NCI-H146 (cell line): ENCODE measurements around the gene COL5A1.

Experiments used
- DNase-seq: peaks from one replicate; lab custom pipeline; 2025; lab: John Stamatoyannopoulos, UW

COL5A1 gene

DNA sequence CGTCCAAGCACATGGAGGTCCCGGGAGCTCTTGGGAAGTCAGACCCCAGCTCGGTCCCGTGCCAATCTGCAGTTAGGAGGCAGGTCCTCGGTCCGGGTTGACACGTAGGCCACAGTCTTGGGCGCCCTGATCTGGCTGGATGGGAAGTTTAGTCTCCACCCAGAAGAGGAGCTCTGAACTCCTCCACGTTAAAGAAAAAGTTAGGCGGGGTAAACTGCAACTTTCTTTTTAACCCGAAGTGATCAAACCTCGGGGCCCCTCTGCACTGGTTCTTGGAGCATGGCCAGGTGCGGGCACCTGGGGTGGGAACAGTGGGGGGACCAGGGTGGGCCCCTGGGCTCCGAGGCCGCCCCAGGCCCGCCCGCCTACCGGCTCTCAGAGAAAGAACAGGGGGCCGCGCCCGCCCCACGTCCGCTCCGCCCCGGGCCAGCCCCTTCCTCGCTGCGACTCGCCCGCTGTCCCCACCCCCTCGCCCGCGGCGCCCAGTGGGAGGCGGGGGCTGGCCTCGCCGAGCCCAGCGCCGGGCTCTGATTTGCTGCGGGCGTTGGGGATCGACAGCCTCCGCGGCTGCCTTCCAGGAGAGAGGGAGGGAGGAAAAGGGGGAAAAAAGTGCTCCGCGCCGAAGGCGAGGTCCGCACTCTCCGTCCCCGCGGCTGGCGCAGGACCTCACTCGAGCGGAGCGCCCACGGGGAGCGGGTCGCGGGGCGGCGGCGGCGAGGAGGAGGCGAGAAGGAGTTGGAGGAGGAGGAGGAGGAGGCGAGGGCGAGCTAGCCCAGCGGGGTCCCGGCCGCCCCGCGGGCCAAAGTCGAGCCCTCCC is at the start of gene COL5A1:
Gene COL5A1, plus strand, starts transcription at position 631 of the 817 bp plus-strand sequence. CDS start 385 bp downstream, outside the sequence.
- DNase-seq = peak; percentile 5

DNA sequence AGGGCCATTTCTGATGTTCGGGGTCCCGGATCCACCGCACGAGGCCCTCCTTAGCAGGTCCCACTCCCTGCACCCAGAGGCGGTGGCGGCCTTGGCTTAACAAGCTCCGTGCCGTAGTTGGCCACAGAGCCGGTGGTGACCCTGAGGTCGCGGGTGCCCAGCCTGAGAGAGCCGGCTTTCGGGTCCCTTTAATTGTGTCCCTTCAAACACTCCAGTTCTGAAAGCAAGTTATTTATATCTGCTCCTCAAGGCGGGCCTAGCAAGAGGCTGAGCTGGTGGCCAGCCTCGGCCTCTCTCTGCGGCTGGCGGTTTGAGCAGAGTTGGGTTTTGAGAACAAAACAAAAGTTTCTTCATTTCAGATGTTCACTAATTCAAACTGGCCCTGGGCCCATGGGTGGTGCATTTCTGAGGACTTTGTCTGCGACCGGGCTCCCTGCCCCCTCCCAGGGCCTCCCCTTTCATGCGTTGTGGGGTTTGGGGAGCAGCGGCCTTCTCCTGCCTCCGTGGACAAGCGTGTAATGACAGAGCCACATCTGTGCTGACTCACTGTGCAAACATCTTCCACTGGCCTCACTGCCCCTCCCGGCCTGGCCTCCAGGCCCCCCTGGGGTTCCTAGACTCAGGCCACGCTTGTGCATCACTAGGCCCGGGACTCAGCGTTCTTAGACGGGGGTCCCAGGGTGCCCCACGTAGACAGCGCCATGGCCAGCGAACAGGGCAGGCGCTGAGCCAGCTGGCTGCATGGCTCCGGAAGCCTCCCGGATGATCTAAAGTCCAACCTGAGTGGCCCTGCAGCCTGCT is 49.4 kb upstream of the COL5A1 start:
- DNase-seq = no peak

DNA sequence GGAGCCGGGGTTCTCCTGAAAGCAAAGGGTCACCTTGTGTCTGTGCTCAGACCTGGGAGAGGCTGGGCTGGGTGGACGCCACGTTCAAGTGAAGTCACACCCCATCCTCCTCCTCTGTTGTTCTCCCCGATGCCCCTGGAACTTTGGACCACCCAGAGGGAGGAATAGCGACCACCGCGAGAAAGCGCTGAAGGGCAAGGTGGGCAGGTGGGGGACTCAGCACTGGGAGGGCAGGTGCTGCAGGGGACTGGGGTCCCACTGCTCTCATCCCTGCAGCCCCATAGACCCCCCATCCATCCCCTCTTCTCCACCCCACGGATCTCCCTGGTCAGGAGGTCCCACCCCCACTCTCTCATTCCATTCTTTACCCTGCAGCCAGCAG is 48.8 kb upstream of the COL5A1 start:
- DNase-seq = no peak

DNA sequence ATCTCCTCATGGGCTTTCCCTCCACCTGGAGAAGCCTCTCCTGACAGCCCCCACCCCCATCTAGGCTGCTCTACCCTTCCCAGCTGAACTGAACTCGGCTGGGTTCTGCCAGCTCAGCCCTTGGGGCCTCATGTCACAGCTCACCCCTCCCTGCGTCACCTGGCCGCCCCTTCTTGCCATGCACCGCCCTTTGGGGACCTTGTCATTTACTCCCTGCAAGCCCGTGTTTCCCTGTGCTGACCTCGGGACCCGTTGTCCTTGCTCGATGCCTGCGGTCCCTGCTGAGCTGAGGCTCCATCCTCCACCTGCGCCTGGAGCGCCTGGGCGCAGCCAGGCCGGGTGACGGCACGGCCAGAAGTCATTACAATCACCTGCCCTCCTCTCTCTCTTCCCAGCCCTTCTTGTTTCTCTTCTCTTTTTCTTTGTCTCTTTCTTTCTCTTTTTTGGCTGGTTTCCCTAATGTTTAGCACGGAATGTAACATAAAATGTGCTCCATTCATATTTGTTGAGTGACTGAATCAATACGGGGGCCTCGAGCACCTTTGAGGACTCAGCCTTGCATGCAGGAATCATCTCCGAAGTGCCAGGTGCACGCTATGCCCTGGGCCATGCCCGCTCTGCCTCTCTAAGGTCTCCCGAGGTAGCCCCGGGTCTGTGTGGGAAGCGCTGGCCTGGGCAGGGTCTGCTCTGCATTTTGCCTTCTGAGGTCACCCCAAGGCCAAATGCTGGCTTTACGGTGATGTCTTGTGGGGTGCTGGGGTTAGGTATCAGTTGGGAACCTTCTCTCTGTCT is 48.1 kb upstream of the COL5A1 start:
- DNase-seq = no peak

DNA sequence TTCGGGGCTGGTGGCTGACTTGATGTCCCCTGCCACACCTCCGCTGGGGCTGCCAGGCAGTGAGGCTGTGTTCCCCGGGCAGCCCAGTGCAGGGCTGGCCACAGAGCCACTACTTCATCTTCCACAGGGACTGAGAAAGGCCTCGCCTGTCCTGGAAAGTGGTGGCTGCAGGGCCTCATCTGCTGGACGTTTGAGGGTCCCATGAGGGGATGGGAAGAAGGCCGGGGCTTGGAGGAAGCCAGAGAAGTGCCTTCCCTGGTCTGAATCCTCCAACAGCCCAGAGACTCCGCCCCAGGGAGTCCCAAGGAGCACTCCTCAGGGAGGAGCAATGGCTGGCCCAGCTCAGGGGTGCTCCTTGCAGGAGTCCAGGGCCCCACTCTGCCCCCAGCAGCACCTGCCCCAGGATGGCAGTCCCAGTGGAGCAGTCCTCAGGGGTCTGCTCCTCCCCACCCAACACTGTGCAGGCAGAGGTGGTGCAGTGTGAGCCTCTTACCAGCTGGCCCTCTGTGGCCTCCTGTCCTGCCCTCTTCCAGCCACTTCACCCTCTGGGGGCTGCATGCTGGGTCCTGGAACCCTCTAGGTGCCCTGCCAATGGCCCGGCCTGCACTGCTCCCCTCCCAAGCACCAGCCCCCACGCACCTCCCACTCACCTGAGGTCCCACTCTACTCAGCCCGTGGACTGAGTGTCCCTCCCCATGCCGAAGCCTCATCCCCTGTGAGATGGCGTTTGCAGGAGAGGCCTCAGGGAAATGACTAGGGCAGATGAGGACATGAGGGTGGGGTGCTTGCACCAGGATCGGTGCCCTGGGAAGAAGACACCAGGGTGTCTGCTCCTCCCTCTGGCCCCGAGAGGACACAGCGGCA is 47.3 kb upstream of the COL5A1 start:
- DNase-seq = no peak

DNA sequence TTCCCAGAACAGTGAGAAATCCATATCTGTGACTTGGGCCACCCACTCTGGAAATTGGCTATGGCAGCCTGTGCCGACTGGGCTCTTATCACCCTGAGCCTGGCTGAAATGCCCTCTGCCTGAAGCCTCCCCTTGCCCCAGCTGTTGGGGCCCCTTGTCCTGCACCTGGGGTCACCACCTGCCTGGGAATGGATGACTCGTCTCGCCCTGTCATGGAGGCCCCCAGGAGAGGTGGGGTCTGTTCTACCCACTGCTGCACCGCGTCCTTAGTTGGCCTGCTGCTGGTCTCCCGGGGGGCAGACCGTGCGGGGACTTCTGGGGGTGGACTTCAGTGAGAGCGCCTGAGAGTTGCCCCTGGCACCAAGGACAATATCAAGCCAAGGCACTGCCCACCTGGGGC is 46.6 kb upstream of the COL5A1 start:
- no peak for DNase-seq

DNA sequence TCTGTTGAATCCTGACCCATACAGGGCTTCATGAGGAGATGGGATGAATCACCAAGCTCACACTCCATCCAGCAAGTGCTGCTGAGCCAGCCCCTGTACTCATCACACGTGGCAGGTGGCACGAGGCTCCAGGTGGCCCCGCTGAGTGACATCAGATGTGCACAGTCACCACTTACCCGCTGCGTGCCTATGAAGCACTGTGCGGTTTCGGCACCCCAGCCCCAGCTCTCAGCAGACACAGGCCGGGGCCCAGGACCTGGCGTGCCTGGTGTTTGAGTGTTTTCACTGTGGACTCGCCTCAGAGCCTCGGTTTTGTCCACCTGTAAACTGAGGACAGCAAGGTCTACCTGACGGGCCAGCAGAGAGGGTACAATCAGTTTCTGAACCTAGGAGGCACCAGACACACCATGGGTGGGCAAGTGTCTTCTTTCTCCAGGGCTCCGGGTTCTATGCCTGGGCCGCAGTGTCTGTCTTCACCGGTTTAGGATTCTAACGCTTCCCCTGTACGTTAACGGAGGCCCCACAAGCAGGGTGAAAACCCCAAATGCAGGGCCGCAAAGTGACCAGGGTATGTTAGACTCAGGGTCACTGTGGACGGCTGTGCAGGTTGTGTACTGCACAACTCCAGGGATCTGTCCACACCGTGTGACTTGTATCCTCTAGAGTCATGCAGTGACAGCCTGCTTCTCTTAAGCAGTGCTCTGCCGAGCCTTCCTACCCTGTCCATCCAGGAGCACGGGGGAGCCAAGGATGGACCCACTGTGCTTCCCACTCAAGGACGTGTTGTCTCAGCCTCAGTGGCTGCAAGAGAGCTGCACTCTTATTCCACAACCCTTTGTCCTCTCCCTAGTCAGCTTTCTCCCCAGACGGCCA is 44.3 kb upstream of the COL5A1 start:
- no peak for DNase-seq

DNA sequence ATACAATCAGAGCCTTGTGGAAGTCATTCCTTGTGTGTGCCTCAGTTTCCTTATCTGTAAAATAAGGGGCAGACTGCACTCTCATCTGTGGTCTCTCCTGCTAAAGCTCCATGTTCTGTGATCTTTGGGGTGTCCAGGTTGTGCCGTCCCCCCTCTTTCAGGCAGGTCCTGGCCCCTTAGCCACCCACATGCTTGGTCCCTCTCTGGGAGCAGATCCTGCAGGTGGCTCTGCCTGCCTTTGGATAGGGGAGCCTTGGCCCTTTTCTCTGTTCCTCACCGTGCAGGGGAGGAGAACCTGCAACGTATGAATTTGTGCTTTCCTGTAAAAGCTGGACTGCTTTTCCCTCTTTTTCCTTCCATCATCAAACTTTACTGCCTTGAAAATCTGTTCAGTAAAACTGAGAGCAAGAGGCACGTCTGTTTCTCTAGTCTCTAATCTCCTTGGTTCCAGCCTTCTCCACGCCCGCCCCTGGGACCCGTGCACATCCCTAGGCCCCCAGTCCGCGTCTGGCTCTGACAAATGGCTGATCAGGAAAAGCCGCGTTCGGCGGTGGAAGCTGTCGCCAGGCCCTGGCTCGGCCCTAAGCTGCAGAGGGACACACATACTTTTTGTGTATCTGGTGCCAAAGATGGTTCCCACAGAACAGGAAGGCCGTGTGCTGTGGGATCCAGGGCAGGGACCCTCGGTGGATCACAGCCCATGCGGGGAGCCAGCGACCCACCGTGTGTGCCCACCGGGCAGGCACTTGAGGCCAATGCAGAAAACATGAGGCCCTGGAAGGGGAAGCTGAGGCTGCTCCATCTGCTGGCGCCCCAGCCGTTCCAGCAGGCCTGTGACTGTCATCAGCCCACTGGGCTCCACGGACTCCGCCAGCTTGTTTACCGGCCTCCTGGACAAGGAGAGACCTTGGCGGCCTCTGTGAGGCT is 43.4 kb upstream of the COL5A1 start:
- no peak for DNase-seq

DNA sequence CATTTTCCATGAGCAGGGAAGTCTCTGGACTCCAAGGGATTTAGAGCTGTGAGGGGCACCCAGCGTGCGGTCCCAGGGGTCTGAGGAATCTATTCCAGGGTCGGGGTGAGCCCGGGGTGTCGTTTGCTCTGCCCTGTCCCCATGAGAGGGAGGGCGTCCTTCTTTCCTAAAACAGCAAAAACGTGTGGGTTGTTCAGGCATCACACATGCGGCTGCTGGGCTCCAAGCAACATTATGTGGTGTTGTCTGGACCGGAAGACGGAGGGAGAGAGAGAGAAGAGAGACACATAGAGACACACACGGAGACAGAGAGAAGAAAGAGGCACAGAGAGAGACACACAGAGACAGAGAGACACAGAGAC is 42.7 kb upstream of the COL5A1 start:
- DNase-seq = no peak

DNA sequence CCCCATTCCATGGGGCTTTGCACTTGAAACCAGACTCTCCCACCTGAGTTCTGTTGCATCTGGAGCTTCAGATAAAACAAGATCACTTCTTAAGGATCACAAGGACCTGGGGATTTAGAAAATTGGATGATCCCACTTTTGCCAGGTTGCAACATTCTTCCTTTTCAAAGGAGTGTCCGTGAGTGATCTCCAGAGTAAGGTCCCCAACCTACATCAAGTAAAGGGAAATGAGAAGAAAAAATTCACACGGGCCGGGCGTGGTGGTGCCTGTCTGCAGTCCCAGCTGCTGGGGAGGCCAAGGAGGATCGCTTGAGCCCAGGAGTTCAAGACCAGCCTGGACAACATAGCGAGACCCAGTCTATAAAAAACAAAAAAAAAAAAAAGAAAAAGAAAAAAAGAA is 41.2 kb upstream of the COL5A1 start:
- DNase-seq = no peak

DNA sequence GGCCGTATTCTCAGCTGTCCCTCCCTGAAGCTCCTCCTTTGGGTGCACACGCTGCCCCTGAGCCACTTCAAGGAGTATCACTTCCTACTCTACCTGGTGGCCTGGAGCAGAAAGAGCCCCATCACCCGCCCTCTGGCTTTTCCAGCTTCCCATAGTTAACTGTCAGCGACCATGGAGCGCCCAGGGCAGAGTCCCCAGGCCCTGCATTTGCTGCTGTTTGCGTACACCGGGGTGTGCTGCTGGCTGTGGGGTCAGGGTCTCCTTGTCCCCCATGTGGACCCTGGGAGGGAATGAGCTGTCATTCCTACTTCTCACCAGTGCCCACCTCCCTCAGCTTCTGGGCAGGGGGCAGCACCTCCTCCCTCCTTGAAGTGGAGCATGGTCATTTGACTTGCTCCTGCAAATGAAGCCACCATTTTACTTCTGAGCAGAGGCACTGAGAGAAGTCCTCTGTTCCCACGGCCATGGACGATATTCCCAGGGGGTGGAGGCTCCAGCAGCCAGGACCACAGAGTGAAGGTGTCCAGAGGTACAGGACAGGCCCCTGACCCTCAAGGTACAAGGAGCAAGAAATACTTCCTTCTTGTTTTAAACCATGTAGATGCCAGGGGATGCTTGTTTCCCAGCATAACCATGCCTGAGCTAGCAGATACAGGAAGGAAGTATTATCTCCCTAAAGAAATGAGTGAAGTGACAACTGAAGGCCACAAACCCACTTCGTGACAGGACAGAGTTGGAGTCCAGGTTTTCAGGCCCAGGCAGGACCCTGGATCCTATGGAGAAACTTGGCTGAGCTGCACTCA is 40.6 kb upstream of the COL5A1 start:
- no peak for DNase-seq

DNA sequence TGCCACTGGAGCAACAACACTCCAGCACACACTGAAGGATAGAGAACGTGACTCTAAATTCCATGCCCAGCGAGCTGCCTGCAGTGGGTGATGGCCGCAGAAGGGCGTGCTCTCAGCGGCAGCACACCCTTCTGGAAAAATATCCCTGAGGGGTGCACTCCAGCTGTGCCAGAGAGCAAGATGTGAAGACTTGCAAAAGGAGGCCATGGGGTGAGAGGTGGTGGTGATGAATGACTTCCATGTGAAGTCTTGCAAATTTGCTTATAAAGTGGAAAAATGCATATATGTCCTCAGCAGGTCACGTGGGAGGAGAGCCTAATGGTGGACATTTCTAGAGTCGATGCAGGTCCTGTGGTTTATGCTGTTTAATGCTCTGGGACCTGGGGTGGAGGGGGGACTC is 39.8 kb upstream of the COL5A1 start:
- no peak for DNase-seq

DNA sequence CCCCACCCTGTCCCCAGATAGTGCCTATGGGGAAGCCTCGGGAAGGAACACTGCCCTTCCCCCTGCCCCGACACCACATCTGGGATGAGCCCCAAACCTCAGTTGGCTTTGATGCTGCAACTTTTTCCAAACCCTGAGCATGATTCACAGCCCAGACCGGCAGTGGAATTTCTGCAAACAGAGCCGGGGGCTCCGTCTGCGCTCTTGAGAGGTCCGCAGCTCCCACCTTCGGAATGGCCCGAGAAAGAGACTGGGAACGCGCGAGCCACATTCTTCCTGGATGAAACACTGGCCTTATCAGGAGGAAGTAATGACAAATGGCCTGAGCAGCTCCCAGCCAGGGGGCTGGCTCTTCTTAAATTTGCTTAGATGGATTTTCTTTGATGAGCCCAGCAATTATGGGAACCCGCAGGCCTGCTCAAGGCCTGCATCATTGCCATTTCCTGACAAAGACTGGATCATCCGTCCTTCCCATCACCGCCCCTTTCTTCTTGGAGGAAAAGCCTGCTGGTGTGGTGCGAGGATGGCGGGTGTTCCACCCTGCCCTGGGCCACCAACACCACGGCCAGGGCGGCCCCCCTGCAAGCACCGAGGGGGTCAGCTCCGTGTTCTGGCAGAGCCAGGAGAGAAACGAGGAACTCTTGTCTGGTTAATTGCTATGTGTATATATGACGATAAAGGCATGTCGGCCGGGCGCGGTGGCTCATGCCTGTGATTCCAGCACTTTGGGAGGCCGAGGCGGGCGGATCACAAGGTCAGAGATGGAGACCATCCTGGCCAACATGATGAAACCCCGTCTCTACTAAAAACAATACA is 38.8 kb upstream of the COL5A1 start:
- no peak for DNase-seq

DNA sequence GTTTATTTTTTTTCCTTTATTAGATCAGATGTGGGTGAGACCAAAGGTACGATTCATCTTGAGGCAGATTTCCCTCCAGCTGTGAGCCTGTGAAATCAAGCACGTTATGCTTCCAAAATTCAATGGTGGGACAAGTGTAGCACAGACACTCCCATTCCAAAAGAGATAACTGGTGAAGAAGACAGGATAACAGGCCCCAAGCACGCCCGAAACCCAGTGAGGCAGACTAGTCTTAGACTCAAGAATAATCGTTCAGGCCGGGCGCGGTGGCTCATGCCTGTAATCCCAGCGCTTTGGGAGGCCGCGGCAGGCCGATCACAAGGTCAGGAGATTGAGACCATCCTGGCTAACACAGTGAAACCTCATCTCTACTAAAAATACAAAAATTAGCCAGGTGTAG is 36.8 kb upstream of the COL5A1 start:
- DNase-seq = no peak

DNA sequence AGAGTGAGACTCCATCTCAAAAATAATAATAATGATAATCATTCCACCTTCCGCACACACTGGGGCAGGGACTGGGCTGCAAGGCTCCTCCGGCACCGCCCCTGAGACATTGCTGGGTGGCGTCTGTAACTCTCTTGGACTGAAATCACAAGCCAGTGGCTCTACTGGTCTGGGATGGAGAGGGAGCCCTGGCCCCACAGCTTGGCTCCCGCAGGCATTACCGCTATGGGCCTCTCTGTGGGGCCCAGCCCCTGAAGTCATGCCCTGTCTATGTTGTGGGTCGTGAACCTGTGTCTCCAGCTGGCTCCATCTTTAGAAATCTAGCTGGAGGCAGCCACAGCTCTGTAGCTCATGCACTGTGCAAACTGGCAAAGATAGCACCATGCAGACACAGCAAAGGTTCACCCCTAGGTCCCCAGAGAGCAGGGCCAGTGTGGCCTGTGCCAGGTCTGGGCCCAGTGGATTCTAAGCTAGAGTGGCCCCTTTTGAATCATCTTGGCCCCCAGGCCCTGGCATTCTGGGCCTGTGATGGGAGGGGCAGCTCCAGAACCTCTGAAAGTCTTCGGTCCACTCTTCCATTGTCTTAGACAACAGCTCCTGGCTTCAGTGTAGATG is 36.1 kb upstream of the COL5A1 start:
- no peak for DNase-seq

DNA sequence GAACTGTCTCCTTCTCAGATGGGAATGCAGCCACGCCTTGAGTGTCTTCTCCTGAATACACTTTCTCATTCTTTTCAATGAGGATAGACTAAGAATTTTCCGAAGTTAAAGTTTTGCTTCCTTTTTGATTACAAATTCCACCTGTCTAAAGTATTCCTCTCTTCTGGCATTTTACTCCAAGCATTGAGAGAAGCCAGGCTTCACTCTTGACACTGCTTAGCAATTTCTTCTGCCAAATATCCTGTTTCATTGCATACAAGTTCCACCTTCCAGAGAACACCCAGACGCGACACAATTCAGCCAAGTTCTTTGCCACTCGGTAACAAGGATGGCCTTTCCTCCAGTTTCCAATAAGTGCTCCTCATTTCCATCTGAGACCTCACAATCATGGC is 35.6 kb upstream of the COL5A1 start:
- DNase-seq = no peak

DNA sequence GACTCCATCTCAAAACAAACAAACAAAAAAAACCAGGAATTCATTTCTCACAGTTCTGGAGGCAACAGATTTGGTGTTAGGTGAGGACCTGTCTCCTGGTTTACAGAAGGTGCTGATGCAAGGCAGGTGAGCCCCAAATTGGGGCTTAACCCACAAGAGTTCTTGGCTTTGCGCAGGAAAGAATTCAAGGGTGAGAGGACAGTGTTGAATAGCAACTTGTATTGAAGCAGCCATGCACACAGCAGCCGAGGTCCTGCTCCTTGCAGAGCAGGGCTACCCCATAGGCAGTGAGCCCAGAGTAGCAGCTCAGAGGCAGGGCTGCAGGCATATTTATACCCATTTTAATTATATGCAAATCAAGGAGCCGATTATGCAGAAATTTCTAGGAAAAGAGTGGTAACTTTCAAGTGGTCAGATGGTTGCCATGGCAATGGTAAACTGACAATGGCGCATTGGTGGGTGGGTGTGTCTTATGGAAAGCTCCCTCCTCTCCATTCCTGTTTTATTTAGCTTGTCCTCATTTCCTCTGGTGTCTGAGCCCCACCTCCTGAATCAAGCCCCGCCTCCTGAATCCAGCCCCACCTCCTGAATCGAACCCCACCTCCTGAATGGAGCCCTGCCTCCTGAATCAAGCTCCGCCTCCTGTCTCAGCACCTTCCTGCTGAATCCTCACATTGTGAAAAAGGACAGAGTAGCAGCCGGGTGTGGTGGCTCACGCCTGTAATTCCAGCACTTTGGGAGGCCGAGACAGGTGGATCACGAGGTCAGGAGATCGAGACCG is 34.5 kb upstream of the COL5A1 start:
- DNase-seq = no peak
